HG03064 (cell line): ENCODE results near the gene ASTL.

Source experiments
- ATAC-seq: cut with Tn5 transposase; IDR thresholded peaks from one replicate; pipeline ENCODE4 v1.9.1; 2021; ENCODE audit warnings: low read depth; ENCODE audit not compliant: unreplicated experiment

Gene ASTL

DNA sequence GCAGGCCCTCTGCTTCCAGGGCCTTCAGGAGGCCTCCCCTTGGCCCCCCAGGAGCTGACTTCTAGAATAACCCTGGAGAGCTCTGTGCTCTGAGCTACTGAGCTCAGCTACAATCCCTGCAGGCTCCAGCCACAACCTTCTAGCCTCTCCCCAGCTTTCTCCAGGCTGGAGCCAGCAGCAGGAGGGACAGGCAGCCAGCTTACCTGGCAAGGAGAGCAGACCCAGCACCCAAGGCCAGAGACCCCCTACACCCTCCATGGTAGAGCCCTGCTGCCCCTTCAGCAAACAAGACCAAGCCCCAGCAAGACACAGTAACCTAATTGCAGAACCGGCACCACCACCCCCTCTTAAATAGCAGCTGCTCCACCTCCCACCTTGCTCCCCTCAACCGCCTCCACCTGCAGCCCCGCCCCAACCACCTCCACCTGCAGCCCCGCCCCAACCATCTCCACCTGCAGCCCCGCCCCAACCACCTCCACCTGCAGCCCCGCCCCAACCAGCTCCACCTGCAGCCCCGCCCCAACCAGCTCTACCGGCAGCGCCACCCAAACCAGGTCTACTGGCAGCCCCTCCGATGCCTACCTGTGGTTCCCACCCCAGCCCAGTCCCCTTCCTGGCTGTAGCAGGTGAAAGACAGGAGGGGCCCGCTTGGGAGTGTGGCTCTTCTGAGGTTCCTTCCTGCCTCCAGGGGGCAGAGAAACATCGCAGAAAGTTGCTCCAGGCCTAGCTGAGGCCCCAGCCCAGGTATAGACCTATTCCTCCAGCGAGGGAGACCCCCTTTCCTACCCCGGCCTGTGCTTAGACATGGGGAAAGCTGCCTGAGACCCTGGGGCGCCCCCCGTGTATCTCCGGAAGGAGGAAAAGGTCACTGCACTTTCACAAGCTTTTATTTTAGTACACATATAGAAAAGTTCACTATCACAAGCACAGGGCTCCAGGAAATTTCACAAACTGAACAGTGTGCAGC, at the start of gene ASTL:
Gene ASTL (minus strand): TSS at position 324 of the 967 bp plus-strand sequence. CDS start 66 bp downstream, at position 258.
- no peak for ATAC-seq

DNA sequence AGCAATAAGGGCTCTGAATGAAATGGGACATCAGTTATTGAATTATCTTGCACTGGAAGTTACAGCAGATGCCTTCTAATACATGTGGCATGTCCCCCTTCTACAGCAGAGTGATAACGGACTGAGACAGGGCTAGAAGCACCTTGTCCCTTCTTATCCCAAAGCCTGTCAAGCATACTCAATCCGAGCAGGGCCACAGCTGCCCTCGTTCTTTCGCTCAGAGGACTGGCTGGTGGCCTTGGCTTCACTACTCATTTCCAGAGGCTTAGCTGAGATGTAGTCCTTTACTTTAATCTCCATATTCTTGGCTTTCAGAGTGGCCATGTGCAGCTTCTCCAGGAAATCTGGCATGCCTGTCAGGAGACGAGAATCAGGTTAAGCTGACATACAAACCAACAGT, 48.3 kb upstream of the ASTL start:
- no peak for ATAC-seq

- ATAC-seq = no peak
Observed at GRCh38 chr2:96185516-96185915, 47.2 kb upstream of the ASTL start.

DNA sequence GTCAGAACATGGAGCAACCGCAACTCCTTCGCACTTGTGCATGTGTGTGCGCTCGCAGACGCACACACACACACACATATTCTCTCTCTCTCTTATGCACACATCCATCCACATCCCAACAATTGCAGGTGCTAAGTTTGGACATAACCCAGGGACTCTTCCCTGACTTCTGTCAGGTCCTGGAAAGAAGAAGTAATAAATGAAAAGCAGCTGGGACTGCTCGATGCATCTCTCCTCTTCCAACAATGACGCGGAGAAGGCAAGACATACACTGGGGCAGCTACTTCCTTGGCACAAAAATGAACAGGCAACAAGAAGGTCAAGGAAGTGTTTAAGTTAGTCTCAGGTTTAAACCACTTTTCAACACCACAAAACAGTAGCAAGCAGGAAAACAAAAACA, 46.7 kb upstream of the ASTL start:
- no peak for ATAC-seq

DNA sequence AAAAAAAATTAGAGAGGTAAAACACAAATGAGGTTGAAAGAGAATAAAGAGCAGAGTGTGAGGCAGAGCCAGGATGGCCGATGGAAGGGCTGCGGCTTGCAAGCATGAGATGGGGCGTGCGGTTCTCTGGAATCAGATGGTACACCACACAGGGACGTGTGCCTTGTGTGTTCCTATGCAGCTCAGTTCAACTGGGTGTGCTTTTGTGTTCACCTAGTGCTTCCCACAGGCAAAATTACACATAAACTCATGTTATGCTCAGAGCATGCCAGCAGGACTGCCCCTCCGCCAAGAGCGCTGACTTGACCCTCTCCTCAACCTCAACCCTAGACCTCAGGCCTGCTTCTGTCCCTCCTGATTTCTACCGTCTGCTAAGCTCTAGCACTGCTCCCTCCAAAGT, 45.9 kb upstream of the ASTL start:
- no peak for ATAC-seq

DNA sequence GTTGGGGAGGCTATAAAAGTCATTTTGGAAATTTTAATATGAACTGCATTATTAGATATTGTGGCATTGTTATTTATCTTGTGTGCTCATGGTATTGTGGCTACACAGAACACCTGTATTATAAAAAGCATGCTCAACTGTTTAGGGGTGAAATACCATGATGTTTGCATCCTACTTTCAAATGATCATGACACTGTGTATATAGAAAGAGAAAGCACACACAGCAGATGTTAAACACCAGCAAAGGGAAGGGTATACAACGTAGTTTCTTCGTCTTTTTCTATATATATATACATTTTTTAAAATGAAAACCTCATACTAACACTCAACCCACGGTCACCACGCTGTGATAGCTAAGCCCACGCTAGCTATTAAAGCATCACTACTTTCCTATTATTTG, 43.2 kb upstream of the ASTL start:
- ATAC-seq = no peak

DNA sequence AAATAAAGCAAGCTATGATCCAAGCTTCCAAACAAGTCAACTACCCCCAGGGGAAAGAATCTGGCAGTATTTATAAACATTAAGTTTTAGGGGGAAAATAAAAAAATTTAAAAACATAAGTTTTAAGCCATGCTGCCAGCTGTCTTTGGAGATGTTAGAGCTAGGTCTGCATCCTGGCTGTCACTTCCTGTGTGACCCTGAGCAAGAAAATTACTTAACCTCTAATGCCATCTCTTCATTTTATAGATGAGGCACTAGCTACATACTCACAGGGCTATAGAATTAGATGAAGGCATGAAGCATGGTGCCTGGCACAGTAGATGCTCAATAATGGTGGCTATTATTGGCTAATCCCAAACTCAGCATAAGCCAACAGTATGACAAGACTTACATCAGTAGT, 42.2 kb upstream of the ASTL start:
- no peak for ATAC-seq

- no peak for ATAC-seq
Observed at GRCh38 chr2:96180002-96180401, 41.7 kb upstream of the ASTL start.

GRCh38 chr2:96176661-96177060, 38.4 kb upstream of the ASTL start:
- ATAC-seq = no peak

DNA sequence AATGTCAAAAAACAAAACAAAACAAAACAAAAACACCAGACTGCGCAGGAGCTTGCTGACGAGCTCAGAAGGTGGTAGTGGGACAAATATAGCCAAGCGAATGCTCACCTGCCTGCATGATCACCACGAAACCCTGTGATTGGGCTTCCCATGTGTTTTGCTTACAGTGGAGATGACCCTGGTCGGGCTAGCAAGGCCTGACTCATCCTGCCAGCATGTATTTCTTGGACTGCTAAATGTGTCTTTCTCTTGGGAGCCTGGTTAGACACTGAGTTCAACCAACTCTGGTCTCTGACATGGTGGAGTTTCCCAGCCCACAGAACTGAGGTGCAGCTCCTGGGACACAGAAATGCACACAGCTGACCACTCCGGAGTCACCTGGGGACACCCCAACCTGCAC, 37.6 kb upstream of the ASTL start:
- ATAC-seq = no peak

DNA sequence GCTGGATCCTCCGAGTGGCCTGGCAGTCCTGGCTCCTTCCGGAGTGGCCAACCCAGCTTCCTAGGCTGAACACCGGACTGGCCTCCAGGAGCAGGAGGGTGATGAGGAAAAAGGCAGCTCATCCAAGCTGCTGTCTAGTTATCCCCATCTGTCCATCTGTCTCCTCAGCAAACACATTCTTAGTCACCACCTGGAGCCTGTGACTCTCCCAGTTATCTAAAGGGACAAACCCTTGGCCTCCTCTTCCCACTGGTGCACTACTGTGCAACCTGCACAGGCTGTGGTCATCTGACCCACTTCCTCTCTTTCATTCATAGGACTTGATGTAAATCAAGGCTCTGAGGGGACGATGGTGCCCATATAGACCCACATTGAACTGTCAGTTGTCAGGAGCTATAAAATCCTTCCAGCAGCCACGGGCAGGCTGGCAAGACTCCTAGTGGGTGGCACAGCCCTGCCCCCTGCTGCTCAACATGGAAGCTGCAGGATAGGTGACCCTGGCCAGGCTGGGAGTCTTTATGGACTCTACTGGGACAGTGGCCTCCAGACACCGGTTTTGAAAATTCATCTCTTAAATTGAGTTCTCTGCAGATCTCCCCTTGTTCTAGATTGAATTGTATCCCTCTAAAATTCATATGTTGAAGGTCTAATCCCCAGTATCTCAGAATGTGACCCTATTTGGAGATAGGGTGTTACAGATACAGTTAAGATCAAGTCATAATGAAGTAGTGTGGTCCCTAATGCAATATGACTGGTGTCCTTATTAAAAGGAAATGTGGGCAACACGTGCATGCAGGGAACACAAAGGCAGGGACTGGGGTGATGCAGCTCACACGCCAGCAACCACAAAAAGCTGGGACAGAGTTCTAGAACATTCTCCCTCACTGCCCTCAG, 36.2 kb upstream of the ASTL start:
- ATAC-seq = no peak

GRCh38 chr2:96171831-96172230, 33.5 kb upstream of the ASTL start:
- ATAC-seq = no peak

DNA sequence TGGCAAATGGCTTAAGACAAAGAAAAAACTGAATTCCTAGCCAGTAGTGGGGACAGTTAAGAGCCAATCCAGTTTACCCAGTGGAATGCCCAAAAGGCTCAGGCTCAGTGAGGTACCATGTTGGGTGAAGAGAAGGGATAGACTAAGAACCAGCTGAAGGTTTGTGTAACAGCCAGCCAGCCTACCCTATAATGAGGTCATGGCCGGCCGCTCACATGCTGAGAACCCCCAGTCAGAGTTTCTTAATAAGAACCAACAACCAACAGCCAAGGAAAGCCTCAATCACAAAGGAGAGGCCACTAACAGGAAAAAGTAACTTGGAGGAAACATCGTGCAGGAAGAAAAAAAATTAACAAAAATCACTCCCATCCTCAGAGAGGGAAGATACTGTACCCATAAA, 32.3 kb upstream of the ASTL start:
- ATAC-seq = no peak

DNA sequence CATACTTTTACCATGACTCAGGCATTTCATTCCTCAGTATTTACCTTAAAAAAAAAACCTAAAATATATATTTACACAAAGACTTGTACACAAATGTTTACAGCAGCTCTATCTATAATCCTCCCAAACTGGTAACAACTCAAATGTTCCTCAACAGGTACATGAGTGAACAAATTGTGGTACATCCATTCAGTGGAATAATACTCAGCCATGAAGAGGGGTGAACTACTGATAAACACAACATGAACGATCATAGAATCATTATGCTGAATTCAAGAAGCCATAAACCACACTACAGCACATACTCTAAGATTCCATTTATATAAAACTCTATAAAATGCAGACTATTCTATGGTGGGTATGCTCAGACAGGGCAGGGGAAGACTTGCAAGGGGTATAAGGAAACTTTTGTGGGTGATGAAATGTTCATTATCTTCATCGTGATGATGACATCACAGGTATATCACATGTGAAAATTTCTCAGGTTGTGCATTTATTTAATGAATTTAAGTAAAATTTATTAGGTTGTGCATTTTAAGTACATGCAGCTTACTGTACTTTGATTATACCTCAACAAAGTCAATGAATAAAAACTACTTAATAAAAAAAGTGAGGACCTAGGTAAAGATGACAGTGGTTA, 31.7 kb upstream of the ASTL start:
- ATAC-seq = no peak

DNA sequence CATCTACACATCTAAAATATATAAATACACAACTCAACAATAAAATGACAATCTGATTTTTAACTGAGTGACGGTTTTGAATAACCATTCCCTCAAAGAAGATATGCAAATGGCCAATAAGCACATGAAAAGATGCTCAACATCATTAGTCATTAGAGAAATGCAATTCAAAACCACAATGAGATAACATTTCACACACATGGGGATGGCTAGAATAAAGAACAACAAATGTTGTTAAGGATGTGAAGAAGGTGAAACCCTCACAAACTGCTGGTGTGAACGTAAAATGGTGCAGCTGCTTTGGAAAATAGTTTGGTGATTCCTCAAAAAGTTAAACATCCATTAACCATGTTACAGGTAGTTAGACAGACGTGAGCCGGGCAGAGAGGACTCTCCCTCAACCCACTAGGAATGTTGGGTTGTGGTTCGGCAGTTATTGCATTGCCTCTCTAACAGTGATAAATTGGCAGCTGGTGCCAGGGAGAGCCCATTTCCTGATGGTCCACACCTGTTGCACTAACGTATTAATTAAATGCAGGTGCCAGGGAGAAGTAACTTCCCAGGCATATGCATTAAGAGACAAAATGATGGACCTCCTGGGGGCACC, 29.2 kb upstream of the ASTL start:
- ATAC-seq = no peak

DNA sequence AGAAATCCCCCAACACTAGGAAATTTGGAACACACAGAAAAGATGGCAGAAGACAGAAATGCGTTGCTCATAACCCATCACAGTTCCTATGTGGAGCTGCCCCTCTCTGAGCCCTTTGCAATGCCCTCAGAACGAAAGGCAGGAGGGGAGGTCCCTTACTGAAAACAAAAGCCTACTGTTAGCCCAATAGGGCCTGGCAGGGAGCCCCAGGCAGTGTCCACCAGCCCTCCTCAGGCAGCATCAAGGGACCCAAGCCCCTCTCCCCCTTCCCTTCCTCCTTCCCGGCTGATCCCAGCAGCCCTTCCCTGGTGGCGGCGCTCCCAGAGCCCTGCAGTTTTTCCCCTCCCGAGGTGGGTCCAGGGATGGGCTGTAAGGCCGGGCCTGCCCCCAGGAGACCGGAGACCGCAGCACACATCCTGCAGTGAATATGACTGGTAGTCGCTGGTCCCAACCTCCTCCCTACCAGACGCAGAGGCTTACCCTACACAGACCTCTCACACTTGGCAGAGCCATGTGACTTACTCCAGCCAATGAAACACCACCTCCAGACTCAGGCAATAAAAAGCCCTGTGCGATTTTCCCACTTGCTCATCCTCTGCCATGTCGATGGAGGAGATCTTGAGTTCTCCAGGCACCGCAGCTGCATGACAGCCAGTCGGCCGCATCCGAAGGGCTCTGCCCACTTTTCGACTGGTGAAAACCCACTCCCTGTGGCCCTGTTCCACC, 26.3 kb upstream of the ASTL start:
- ATAC-seq = peak; percentile 49

DNA sequence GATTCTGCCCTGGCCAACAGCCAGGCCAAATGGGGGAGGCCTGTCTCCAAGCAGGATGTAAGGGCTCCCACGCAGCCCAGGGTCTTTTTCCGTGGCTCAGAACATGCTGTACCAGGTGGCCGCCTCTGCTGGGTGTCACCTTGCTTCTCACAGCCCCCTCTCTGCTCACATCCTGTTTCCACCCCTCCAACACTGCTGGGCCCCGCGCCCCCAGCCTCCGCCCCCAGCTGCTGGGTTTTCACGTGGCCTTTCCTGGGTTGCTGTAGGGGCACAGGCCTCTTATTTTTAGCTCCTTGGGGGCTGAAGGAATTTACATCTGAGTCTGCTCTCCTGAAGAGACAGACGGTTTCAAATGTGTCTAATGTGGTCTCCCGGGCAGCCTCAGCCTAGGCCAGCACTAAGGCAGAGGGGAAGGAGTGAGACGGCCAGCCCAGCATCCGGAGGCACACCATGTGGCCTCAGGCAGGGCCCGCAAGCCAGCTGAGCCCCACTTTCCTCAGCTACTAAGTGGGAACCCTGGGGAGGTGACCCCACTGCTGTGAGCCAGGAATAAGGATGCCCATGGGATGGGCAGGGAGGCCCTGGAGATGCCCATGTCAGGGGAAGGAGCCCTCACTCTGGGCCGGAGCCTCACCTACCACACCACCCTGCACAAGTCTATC, 25.6 kb upstream of the ASTL start:
- peak; percentile 47 for ATAC-seq

DNA sequence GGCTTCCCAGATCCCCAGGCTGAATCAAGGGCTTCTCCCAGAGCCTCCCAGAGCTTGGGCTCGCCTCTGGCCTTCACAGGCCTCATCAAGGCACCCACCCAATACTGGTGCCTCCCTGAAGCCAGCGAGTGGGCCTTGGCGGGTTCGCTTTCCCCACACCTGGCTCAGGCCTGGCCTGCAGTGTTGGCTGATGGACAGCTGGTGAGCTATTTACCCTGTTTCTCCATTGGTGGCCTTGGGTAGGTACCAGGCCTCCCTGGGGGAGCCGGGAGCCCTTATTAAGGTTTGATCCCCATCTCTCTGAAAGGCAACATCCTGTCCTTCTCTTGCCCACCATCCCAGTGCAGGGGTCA, 25.1 kb upstream of the ASTL start:
- peak; percentile 1 for ATAC-seq

GRCh38 chr2:96161898-96162297, 23.6 kb upstream of the ASTL start:
- no peak for ATAC-seq
